ENCODE data around the gene RMRP.
A peak's percentile ranks its signal among the peaks of the same experiment; 100 is the strongest.
"Not testable (repeated sequence)": the region's sequence is repeated elsewhere in the genome, so short reads cannot be mapped to it uniquely, and the experiment has no call there.

RMRP gene

GRCh38 chr9:35612843-35613242, 45.0 kb downstream of the RMRP start:
- ChIA-PET POLR2A (interaction anchor here (0.5 kb wide), 1 partner anchor 216 kb away, joined by 3 read pairs; the partner anchor contains the start of gene FAM221B), CTCF (interaction anchor here (0.7 to 1.1 kb wide), 2 partner anchors 119 to 352 kb away, joined by 4 read pairs; partner anchors contain the start of gene TLN1)
- DNase-seq (ENCODE audit: extremely low spot score), result no peak
- TF ChIP-seq TARDBP (IDR thresholded peaks at IDR 0.05) (no peak), HDGF (IDR thresholded peaks at IDR 0.05; ENCODE audit: borderline replicate concordance) (no peak), ARNT (IDR thresholded peaks at IDR 0.05) (no peak), FOXM1 (IDR thresholded peaks at IDR 0.05; ENCODE audit: borderline replicate concordance) (no peak), SP1 (IDR thresholded peaks at IDR 0.05) (no peak), ZNF384 (IDR thresholded peaks at IDR 0.05) (no peak), BHLHE40 (IDR thresholded peaks at IDR 0.05; ENCODE audit: borderline replicate concordance) (no peak), CTBP1 (IDR thresholded peaks at IDR 0.05; ENCODE audit: borderline replicate concordance) (no peak), NFRKB (IDR thresholded peaks at IDR 0.05) (no peak), FOXK2 (IDR thresholded peaks at IDR 0.05) (no peak), ELF4 (IDR thresholded peaks at IDR 0.05) (no peak), PKNOX1 (IDR thresholded peaks at IDR 0.05) (no peak), LEF1 (IDR thresholded peaks at IDR 0.05; ENCODE audit: borderline replicate concordance) (no peak)

- ChIA-PET CTCF (interaction anchor here (1.1 kb wide), 1 partner anchor 120 kb away, joined by 4 read pairs; the partner anchor contains the start of gene TLN1), POLR2A (interaction anchor here (0.5 kb wide), 1 partner anchor 217 kb away, joined by 3 read pairs; the partner anchor contains the start of gene FAM221B)
These were observed 45.8 kb downstream of the RMRP start for GRCh38 chr9:35612066-35612465.

GRCh38 chr9:35611230-35611797, 46.5 kb downstream of the RMRP start:
- TF ChIP-seq PKNOX1 (IDR thresholded peaks at IDR 0.05) (peak; percentile 52), L3MBTL2 (conservative IDR thresholded peaks at IDR 0.05) (no peak)
- CTCF ChIA-PET, result interaction anchor here (0.6 to 1.1 kb wide), 5 partner anchors 14 to 58 kb away, joined by 3 to 9 read pairs (median 4); no protein-coding TSS in a partner anchor
- DNase-seq (ENCODE audit: extremely low spot score), result peak; percentile 58

More at GRCh38 chr9:35612066-35612465, 45.8 kb downstream of the RMRP start:
- not testable (repeated sequence) for DNase-seq (ENCODE audit: extremely low spot score)

GRCh38 chr9:35609820-35610163, 48.0 kb downstream of the RMRP start:
- ChIA-PET POLR2A (interaction anchor here (1.9 kb wide), 1 partner anchor 48 kb away, joined by 4 read pairs; the partner anchor contains the start of gene RMRP), CTCF (no interaction called here)
- no peak for DNase-seq (ENCODE audit: extremely low spot score)
- no peak for TF ChIP-seq FOXA1 (IDR thresholded peaks at IDR 0.05)
- no peak for TF ChIP-seq FOXK2 (IDR thresholded peaks at IDR 0.05)
- TF ChIP-seq HDGF (IDR thresholded peaks at IDR 0.05; ENCODE audit: borderline replicate concordance), result no peak
- no peak for TF ChIP-seq ELF4 (IDR thresholded peaks at IDR 0.05)

More at GRCh38 chr9:35611230-35611797, 46.5 kb downstream of the RMRP start:
- POLR2A ChIA-PET, result interaction anchor here (0.8 kb wide), 1 partner anchor 8 kb away, joined by 3 read pairs; no protein-coding TSS in a partner anchor

DNA sequence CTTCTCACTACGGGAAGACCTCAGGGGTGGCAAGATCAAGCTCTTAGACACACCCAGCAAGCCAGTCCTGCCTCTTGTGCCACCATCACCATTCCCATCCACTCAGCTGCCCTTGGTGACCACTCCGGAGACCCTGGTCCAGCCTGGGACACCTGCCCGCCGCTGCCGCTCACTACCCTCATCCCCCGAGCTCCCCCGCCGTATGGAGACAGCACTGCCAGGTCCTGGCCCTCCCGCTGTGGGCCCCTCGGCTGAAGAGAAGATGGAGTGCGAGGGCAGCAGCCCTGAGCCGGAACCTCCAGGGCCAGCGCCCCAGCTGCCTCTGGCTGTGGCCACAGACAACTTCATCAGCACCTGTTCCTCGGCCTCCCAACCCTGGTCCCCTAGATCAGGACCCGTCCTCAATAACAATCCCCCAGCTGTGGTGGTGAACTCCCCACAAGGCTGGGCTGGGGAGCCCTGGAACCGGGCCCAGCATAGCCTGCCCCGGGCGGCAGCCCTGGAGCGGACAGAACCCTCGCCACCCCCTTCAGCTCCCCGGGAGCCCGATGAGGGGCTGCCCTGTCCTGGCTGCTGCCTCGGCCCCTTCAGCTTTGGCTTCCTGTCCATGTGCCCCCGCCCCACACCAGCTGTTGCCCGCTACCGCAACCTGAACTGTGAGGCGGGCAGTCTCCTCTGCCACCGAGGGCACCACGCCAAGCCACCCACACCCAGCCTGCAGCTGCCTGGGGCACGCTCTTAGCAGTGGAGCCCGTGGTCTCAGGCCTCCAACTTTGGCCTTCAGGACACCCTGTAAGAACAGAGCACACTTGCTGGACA, 48.6 kb downstream of the RMRP start:
- no peak for DNase-seq (ENCODE audit: extremely low spot score)
- ChIA-PET CTCF (no interaction called here), POLR2A (interaction anchor here (1.9 kb wide), 1 partner anchor 48 kb away, joined by 4 read pairs; the partner anchor contains the start of gene RMRP)
- TF ChIP-seq PKNOX1 (IDR thresholded peaks at IDR 0.05) (no peak), SUZ12 (IDR thresholded peaks at IDR 0.05) (no peak), ARNT (IDR thresholded peaks at IDR 0.05) (no peak), FOXA1 (IDR thresholded peaks at IDR 0.05) (no peak), BHLHE40 (IDR thresholded peaks at IDR 0.05; ENCODE audit: borderline replicate concordance) (no peak), ELF4 (IDR thresholded peaks at IDR 0.05) (no peak), NFRKB (IDR thresholded peaks at IDR 0.05) (no peak), CTBP1 (IDR thresholded peaks at IDR 0.05; ENCODE audit: borderline replicate concordance) (no peak), LEF1 (IDR thresholded peaks at IDR 0.05; ENCODE audit: borderline replicate concordance) (no peak), L3MBTL2 (conservative IDR thresholded peaks at IDR 0.05) (no peak), SP1 (IDR thresholded peaks at IDR 0.05) (no peak), TARDBP (IDR thresholded peaks at IDR 0.05) (no peak), ZNF384 (IDR thresholded peaks at IDR 0.05) (no peak), FOXM1 (IDR thresholded peaks at IDR 0.05; ENCODE audit: borderline replicate concordance) (no peak), FOXK2 (IDR thresholded peaks at IDR 0.05) (no peak), HDGF (IDR thresholded peaks at IDR 0.05; ENCODE audit: borderline replicate concordance) (no peak)

- CTCF ChIA-PET, result no interaction called here
- POLR2A ChIA-PET, result interaction anchor here (1.9 kb wide), 1 partner anchor 49 kb away, joined by 4 read pairs; the partner anchor contains the start of gene RMRP
- TF ChIP-seq FOXM1 (IDR thresholded peaks at IDR 0.05; ENCODE audit: borderline replicate concordance), result no peak
- no peak for TF ChIP-seq CTBP1 (IDR thresholded peaks at IDR 0.05; ENCODE audit: borderline replicate concordance)
- no peak for TF ChIP-seq SUZ12 (IDR thresholded peaks at IDR 0.05)
- no peak for TF ChIP-seq ZNF384 (IDR thresholded peaks at IDR 0.05)
- DNase-seq (ENCODE audit: extremely low spot score), result no peak
These were observed 49.6 kb downstream of the RMRP start for GRCh38 chr9:35608221-35608620.
